GM12874 (cell line): ENCODE results near the gene GABRB1.

Experiments
- CTCF ChIP-seq: IDR thresholded peaks from 2 replicates; pipeline ENCODE4 v1.5.1; 2011; ENCODE audit warnings: low read depth, mild to moderate bottlenecking, control low read depth, low read length, moderate library complexity; ENCODE audit not compliant: insufficient read depth

The GABRB1 gene

DNA sequence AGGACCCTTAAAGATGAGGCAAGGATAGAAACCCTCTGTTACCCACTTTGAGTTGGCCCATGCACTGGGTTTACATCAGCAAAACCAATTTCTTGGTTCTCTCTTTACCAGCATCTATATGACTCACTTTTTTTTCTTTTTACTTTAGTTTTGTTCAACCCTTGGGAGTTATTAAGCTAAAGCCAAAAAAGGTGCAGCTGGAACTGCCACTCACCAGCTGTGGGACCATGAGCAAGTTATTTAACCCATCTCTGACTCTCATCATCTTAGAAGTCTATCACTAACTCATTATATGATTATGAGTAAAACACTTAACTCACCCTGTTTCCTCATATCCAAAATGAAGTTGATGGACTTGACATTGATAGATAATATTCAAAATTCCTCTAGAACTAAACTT, 53.4 kb downstream of the GABRB1 start:
- no peak for TF ChIP-seq CTCF

- no peak for TF ChIP-seq CTCF
Measured at GRCh38 chr4:47088298-47088697, 56.9 kb downstream of the GABRB1 start.

DNA sequence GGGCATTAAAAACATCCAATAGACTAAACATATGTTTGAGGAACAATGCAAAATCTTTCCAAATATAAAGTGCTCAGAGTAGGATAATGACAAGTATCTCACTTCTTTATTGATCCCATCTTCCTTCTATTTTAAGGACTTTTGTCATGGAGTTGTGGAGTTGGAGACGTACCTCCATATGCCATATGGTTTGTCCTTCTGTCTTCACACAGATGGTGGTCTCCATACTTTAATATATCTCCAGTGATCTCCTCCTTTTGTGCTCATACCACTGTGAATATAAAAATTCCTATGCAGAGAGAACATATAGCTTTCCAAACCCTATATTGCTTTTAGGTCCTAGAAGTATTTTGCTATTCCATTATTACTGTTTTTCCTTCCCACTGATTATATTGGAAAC, 64.5 kb downstream of the GABRB1 start:
- no peak for TF ChIP-seq CTCF

DNA sequence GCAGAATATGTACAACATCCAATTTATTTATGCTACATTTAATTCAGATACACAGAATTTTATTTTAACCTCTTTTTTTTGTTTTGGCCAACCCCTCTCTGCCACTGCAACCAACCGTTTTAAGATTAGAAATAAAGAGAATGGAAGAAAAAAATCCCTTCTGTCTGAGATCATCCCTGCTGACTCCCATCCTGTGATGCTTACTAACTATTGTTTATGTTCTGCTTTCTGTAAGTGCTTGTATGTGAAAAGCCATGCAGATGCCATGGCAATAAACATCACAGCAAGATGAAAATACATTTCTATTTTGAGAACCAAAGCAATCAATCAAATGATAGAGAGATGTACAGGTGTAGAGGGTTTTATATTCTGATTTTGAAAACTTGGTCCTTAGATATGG, 70.1 kb downstream of the GABRB1 start:
- no peak for TF ChIP-seq CTCF

DNA sequence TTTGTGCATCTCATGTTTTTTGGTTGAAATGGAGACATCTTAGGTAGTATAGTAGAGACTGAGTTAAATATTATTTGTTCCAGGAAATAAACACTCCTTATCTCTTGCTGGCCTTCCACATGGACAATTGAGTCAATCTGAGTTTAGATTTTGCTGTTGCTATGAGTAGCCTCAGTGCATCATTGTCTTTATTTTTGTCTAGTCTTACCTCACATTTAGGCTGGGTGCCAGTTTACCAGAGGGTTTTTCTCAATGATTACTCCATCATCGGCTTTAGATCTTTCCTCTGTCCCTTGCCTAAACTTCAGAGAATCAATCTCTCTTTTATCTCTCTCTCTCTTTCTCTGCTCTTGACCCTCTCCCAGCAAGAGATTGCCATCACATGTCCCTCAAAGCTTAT, 73.6 kb downstream of the GABRB1 start:
- no peak for TF ChIP-seq CTCF

DNA sequence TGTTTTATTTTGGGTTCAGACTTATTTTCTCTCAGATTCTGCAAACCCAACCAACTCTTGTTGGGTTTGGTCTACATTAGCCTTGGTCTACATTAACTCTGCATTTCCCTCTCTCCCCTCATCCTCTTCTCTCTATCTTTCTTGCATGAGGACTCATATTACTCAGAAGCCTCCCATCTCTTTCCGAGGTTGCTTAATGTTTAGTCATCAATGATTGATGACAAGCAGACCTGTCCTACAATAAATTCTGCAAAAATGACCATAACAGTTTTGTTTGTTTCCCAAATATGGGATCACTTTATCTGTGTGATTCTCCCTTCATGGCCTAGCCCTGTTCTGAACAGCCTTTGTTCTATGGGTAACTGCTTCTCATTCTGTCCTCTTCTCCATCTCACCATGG, 75.2 kb downstream of the GABRB1 start:
- no peak for TF ChIP-seq CTCF

- no peak for TF ChIP-seq CTCF
Measured at GRCh38 chr4:47109379-47109778, 78.0 kb downstream of the GABRB1 start.
